UCSD-AML1 (cell line): ENCODE measurements around the gene PRF1.
"Not testable (repeated sequence)": the region's sequence is repeated elsewhere in the genome, so short reads cannot be mapped to it uniquely, and the experiment has no call there.

ENCODE experiments used
- DNase-seq: peaks from one replicate; lab custom pipeline; 2025; ENCODE audit not compliant: unreplicated experiment; lab: John Stamatoyannopoulos, UW

Gene PRF1

GRCh38 chr10:70617798-70618568 is 15.4 kb upstream of the PRF1 start:
- no peak for DNase-seq

DNA sequence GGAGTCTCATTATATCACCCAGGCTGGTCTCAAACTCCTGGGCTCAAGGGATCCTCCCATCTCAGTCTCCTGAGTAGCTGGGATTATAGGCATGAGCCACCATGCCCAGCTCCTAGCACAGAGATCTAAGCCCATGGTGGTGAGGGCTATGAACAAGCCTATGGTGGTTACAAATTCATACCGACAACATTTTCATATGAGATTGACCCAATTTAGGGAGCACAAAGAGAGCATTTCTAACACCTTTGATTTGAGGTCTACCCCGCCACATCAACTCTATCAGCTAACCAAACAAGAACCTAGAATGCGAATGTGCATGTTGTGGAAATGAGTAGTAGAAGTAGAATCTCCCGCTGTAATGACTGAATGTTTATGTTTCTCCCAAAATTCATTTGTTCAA is 14.2 kb upstream of the PRF1 start:
- no peak for DNase-seq

- DNase-seq = no peak
Observed at GRCh38 chr10:70615784-70616522, 13.4 kb upstream of the PRF1 start.

- DNase-seq = no peak
Observed at GRCh38 chr10:70615211-70615610, 12.7 kb upstream of the PRF1 start.

- not testable (repeated sequence) for DNase-seq
Observed at GRCh38 chr10:70614364-70614763, 11.8 kb upstream of the PRF1 start.

DNA sequence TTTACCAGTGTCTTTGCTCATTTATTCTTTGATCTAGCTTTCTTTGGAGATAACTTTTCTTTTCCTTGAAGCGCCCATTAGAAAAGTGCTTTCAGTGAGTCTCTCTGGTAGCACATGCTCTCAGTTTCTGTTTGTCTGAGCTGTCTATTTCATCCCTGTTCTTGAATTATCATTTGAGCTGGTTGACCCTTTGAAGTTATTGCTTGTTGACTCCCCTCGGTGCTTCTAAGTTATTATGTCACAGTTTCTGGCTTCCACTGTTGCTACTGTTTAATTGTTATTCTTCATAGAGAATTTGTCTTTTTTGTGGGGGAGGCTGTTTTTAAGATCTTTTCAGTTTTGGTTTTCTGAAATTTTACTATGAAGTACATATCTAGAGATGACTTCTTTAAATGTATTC is 11.4 kb upstream of the PRF1 start:
- no peak for DNase-seq

- DNase-seq = no peak
Observed at GRCh38 chr10:70607936-70608335, 5.4 kb upstream of the PRF1 start.

DNA sequence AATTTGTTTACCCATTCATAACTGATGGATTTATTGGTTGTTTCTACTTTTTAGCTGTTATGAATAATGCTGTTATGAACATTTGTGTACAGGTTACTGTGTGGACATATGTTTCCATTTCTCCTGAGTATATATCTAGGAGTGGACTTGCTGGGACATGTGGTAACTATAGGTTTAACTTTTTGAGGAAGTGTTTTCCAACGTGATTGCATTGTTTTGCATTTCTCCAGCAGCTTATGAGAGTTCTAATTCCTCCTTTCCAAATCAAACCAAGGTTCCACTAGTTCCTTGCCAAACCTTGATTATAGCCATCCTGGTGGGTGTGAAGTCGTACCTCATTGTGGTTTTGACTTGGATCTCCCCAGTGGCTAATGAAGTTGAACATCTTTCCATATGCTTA is 2.6 kb upstream of the PRF1 start:
- no peak for DNase-seq

GRCh38 chr10:70604106-70604505 is 1.6 kb upstream of the PRF1 start:
- no peak for DNase-seq

GRCh38 chr10:70603449-70603801 is 884 bp upstream of the PRF1 start:
- DNase-seq = no peak

DNA sequence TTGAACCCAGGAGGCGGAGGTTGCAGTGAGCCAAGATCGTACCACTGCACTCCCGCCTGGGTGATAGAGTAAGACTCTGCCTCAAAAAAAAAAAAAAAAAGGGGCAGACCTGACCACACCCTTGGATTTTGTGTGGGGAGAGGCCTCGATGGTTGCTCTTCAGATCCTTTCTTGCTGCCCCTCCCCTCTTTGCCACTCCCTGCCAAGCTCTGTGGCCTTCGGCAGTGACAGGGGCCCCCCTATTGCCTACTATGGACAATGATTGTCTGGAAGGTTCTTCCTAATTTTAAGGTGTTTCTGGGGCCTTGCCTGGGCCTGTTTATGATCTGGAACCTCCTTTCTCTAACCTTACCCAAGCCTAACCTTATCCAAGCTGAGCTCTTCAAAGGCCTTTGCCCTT is 795 bp downstream of the PRF1 start:
- DNase-seq = no peak

GRCh38 chr10:70600512-70601395 is 1.8 kb downstream of the PRF1 start:
- no peak for DNase-seq

- DNase-seq = no peak
Observed at GRCh38 chr10:70599791-70600190, 2.8 kb downstream of the PRF1 start.

DNA sequence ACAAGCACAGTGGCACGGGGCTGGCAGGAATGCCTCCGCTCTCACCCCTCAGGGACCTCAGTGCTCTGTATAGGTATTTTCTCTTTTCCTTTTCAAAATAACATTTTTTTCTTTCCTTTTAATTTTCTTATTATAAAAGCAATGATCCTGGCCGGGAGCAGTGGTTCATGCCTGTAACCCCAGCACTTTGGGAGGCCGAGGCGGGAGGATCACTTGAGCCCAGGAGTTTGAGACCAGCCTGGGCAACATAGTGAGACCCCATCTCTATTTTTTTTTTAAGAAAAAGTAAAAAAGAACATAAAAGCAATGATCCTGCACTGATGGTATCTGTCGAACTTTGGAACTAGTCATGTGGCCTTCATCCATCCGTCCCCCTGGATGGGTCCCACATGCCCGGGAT is 3.2 kb downstream of the PRF1 start:
- no peak for DNase-seq

DNA sequence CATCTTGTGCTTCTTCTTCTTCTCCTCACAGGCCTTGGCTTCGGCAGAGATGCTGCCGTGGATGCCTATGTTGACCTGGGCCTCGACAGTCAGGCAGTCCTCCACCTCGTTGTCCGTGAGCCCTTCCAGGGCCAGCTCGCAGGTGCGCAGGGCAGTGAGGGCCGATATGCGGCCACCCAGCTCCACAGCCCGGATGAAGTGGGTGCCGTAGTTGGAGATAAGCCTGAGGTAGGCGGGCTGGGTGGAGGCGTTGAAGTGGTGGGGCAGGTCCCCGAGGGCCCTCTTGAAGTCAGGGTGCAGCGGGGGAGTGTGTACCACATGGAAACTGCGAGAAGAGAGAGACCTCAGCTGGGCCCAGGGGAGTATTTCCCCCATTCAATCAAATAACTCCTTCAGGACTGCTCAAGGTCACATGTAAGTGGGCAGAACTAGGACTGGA is 3.7 kb downstream of the PRF1 start:
- no peak for DNase-seq

- no peak for DNase-seq
Observed at GRCh38 chr10:70597856-70598815, 4.4 kb downstream of the PRF1 start.

GRCh38 chr10:70596860-70597809 is 5.4 kb downstream of the PRF1 start:
- DNase-seq = no peak

DNA sequence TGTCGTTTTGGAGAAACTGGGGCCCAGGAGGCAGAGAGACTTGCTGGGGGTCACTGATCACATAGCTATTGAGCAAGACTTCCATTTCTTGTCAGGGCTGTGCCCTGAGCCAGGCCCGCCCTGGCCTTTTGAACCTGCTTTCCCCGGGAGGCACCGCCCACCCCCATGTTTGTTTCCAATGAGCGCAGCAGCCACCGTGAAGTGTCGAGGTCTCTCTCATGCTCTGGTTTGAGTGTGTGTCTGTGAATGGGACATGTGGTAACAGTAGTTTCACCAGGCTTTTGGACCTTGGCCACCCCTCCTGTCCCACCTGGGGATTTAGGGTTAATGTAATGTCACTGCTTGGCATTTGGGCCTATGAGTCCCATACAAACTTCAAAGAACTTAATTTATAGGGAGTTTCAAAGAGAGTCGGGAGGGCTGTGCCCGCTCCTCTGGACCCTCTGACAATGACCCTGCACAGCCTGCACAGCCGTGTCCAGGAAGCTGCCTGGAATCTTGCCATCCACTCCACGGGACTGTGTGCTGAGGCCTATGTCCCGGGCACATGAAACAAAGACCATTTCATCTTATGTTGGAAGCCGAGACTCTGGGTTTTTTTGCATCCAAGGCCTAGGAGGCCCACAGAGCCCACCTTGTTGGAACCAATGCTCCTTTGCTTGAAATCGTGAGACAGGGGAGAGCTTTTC is 6.3 kb downstream of the PRF1 start:
- DNase-seq = no peak

- DNase-seq = no peak
Observed at GRCh38 chr10:70595566-70596016, 7.0 kb downstream of the PRF1 start.
